Cardiac muscle cell (in vitro differentiated cells and primary cell): Measurements from ENCODE around the gene RPS6KB2. TPM values are rescaled to one million over a fixed set of nuclear protein-coding genes. Genes with fewer than 3 reads are reported as not detected.
"Not testable (repeated sequence)": the region's sequence is repeated elsewhere in the genome, so short reads cannot be mapped to it uniquely, and the experiment has no call there.

Experiments
- DNase-seq, 2 donors: peaks; one replicate each; pipeline versions ENCODE4 v3.0.0 to v3.0.0-alpha.2; 2010 to 2017; ENCODE audit warnings: low read depth in 1 of 2, low spot score in 1 of 2
- H3K27ac ChIP-seq: fragments of 200-600 bp; sonication (generic); 2 replicates; pipeline ENCODE4 v1.5.1; 2016
- H3K27me3 ChIP-seq: fragments of 200-600 bp; sonication (generic); 2 replicates; pipeline ENCODE4 v1.6.0; 2016; ENCODE audit warnings: control low read depth
- H3K36me3 ChIP-seq: fragments of 200-600 bp; sonication (generic); 2 replicates; pipeline ENCODE4 v1.5.1; 2016; ENCODE audit warnings: control low read depth
- H3K4me1 ChIP-seq: fragments of 200-600 bp; sonication (generic); 2 replicates; pipeline ENCODE4 v1.8.1; 2017; ENCODE audit warnings: low read depth, mild to moderate bottlenecking, mixed run types
- H3K4me3 ChIP-seq: fragments of 200-600 bp; sonication (generic); 2 replicates; pipeline ENCODE4 v1.5.1; 2016; ENCODE audit warnings: mild to moderate bottlenecking
- H3K9me3 ChIP-seq: fragments of 200-600 bp; sonication (generic); 2 replicates; pipeline ENCODE4 v1.5.1; 2017; ENCODE audit warnings: low read depth, mild to moderate bottlenecking, control low read depth
- polyA plus RNA-seq: library from polyadenylated mRNA; unstranded; fragments of >200 nt; fragmentation: Nextera tagmentation; extraction: Ambion mirVana; gene quantifications from 2 replicates; pipeline ENCODE4 v1.2.1, GENCODE V29; 2016
- total RNA-seq: library from RNA; depleted of rRNA; stranded (reverse); fragments of >200 nt; gene quantifications from 2 replicates; pipeline ENCODE4 v1.2.3, GENCODE V29; 2016
- TF ChIP-seq, protein P1 (sequence below): IDR thresholded peaks from 2 replicates; pipeline ENCODE4 v1.5.1; 2012; ENCODE audit warnings: low read depth, mild to moderate bottlenecking, low read length

RPS6KB2 gene
- total and polyA plus RNA-seq, 2 experiments from 2014 or later, result 92.5 to 97.0 TPM

- Histone ChIP-seq H3K27ac (peak overlapping the region; percentile 82), H3K4me3 (peak overlapping the region; percentile 32), H3K36me3 (no peaks in the 10 kb centered on the region), H3K9me3 (no peaks in the 10 kb centered on the region), H3K27me3 (no peaks in the 10 kb centered on the region), H3K4me1 (peaks cover 7% of the 10 kb centered on the region)
- TF ChIP-seq, protein P1, sequence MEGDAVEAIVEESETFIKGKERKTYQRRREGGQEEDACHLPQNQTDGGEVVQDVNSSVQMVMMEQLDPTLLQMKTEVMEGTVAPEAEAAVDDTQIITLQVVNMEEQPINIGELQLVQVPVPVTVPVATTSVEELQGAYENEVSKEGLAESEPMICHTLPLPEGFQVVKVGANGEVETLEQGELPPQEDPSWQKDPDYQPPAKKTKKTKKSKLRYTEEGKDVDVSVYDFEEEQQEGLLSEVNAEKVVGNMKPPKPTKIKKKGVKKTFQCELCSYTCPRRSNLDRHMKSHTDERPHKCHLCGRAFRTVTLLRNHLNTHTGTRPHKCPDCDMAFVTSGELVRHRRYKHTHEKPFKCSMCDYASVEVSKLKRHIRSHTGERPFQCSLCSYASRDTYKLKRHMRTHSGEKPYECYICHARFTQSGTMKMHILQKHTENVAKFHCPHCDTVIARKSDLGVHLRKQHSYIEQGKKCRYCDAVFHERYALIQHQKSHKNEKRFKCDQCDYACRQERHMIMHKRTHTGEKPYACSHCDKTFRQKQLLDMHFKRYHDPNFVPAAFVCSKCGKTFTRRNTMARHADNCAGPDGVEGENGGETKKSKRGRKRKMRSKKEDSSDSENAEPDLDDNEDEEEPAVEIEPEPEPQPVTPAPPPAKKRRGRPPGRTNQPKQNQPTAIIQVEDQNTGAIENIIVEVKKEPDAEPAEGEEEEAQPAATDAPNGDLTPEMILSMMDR, result no peak
- DNase-seq, result peak; percentile 95 to 96
Measured at GRCh38 chr11:67420646-67421429, 7.5 kb upstream of the RPS6KB2 start.

DNA sequence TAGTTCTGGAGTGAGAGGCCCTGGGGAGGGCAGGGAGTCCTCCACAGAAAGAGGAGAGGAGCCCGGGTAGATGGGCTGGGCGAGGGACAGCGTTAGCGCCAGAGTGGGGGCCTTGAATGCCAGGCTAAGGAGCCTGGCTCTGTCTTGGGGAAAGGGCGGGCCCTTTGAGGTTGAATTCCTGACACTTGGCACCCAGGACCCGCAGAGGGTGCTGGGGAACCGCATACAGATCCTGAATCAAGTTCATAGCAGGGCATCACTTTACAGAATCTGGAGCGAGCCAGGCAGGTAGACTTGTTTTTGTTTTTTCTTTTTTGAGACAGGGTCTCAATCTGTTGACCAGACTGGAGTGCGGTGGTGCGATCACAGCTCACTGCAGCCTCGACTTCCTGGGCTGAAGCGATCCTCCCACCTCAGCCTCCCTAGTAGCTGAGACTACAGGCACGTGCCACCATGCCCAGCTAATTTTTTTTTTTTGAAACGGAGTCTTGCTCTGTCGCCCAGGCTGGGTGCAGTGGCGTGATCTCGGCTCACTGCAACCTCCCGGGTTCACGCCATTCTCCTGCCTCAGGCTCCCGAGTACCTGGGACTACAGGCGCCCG lies 6.8 kb upstream of the RPS6KB2 start:
- DNase-seq, result no peak
- Histone ChIP-seq H3K4me3 (no peak overlapping the region), H3K4me1 (peaks cover 7% of the 10 kb centered on the region), H3K27ac (no peak overlapping the region), H3K27me3 (no peaks in the 10 kb centered on the region), H3K36me3 (no peaks in the 10 kb centered on the region), H3K9me3 (no peaks in the 10 kb centered on the region)
- TF ChIP-seq, protein P1, result no peak

DNA sequence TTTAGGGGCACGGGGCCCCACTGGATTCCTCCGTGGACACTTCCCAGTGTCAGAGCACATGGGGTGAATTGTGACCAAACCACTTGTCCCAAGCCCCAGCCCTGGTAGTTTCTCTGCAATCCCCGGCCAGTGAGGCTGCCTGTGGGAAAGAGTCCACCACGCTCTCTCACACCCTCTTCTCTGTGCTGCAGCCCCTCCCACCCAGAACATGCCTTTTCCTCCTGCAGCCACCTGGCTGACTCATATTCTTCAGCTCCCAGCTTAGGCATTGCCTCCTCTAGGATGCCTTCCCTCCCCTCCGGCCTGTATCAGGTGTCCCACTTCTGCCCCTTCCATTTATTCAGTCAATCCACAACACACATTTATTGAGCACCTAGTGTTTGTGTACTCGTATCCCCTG lies 5.4 kb upstream of the RPS6KB2 start:
- Histone ChIP-seq H3K4me3 (no peak overlapping the region), H3K27me3 (no peaks in the 10 kb centered on the region), H3K36me3 (no peaks in the 10 kb centered on the region), H3K4me1 (peaks cover 7% of the 10 kb centered on the region), H3K9me3 (no peaks in the 10 kb centered on the region), H3K27ac (no peak overlapping the region)
- TF ChIP-seq, protein P1, result no peak
- DNase-seq, result no peak

DNA sequence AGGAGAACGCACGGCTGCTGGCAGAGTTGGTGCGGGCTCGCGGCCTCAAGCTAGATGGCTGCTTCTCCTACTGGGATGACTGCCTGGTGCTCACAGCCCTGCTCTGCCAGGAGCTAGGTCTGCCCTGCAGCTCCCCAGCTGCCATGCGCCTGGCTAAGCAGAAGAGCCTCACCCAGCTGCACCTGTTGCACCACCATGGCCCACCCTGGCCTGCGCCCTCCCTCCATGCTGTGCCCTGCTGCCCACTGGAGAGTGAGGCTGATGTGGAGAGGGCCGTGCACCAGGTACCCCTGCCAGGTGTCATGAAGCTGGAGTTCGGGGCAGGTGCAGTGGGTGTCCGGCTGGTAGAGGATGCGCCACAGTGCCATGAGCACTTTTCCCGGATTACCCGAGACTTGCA lies 4.8 kb upstream of the RPS6KB2 start:
- H3K27me3 ChIP-seq, result no peaks in the 10 kb centered on the region
- H3K9me3 ChIP-seq, result no peaks in the 10 kb centered on the region
- H3K27ac ChIP-seq, result no peak overlapping the region
- peaks cover 7% of the 10 kb centered on the region for H3K4me1 ChIP-seq
- no peaks in the 10 kb centered on the region for H3K36me3 ChIP-seq
- H3K4me3 ChIP-seq, result no peak overlapping the region
- DNase-seq, result no peak
- TF ChIP-seq, protein P1, result no peak

- Histone ChIP-seq H3K36me3 (no peaks in the 10 kb centered on the region), H3K27me3 (no peaks in the 10 kb centered on the region), H3K27ac (no peak overlapping the region), H3K9me3 (no peaks in the 10 kb centered on the region), H3K4me1 (peaks cover 7% of the 10 kb centered on the region), H3K4me3 (no peak overlapping the region)
- DNase-seq, result no peak
- TF ChIP-seq, protein P1, result no peak
Measured at GRCh38 chr11:67423891-67424613, 4.2 kb upstream of the RPS6KB2 start.

DNA sequence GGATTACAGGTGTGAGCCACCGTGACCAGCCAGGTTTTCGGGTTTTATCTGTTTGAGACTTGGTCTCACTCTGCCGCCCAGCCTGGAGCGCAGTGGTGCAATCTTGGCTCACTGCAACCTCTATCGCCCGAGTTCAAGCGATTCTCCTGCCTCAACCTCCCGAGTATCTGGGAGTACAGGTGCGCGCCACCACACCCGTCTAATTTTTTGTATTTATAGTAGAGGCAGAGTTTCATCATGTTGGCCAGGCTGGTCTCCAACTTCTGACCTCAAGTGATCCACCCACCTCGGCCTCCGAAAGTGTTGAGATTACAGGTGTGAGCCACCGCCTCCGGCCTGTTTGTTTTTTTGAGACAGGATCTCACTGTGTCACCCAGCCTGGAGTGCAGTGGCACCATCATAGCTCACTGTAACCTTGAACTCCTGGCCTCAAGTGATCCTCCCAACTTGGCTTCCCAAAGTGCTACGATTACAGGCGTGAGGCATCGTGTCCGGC lies 882 bp upstream of the RPS6KB2 start:
- H3K27ac ChIP-seq, result peak overlapping the region; percentile 11
- H3K4me3 ChIP-seq, result peak overlapping the region; percentile 92
- not testable (repeated sequence) for DNase-seq, H3K36me3 ChIP-seq, H3K27me3 ChIP-seq, H3K9me3 ChIP-seq, H3K4me1 ChIP-seq
